ENCODE data around the gene PTCHD1.

- no peak for TF ChIP-seq CTCF (IDR thresholded peaks at IDR 0.05; ENCODE audit: insufficient read depth, low read depth, low read length)
- TF ChIP-seq EZH2 (IDR thresholded peaks at IDR 0.05; ENCODE audit: insufficient read depth, low read length) = no peak
Observed at GRCh38 chrX:23369027-23369426, 34.4 kb downstream of the PTCHD1 start.

Data from astrocyte (in vitro differentiated cells and primary cell).